ENCODE measurements around the gene BMPR1B. TPM values are rescaled to one million over a fixed set of nuclear protein-coding genes. Genes with fewer than 3 reads are reported as not detected.

The BMPR1B gene
- total RNA-seq, 1 experiment from 2014 or later: not detected

GRCh38 chr4:94722270-94722669, 35.5 kb upstream of the BMPR1B start:
- POLR2A ChIA-PET: no interaction called here
- no peaks in the 10 kb centered on the region for H3K4me1 ChIP-seq (ENCODE audit: control insufficient read depth in 1 of 2, insufficient read depth in 2 of 2, low read length in 2 of 2)
- H3K36me3 ChIP-seq (ENCODE audit: control insufficient read depth in 1 of 2, insufficient read depth in 2 of 2, low read length in 2 of 2): no peaks in the 10 kb centered on the region
- H3K9ac ChIP-seq (ENCODE audit: low read length): no peak overlapping the region
- ATAC-seq (no peak), DNase-seq (ENCODE audit: low read depth, low spot score) (no peak)
- H3K27ac ChIP-seq (ENCODE audit: low read depth, low read length): no peak overlapping the region
- no peak for TF ChIP-seq EZH2 (IDR thresholded peaks at IDR 0.05)
- no peak for TF ChIP-seq ATF3 (IDR thresholded peaks at IDR 0.05)
- no peak for TF ChIP-seq SRF (IDR thresholded peaks at IDR 0.05; ENCODE audit: low read depth)
- TF ChIP-seq FOSL1 (IDR thresholded peaks at IDR 0.05; ENCODE audit: low read depth): no peak
- TF ChIP-seq EGR1 (IDR thresholded peaks at IDR 0.05; ENCODE audit: low read depth): no peak
- TF ChIP-seq CBX3 (IDR thresholded peaks at IDR 0.05; ENCODE audit: low read depth): no peak
- no peak for TF ChIP-seq ELF1 (IDR thresholded peaks at IDR 0.05; ENCODE audit: borderline replicate concordance, low read depth)
- H3K9me2 ChIP-seq (ENCODE audit: insufficient read depth): no peaks in the 10 kb centered on the region
- no peaks in the 10 kb centered on the region for H3K27me3 ChIP-seq (ENCODE audit: insufficient read depth, low read length)
- H2AFZ ChIP-seq (ENCODE audit: low read depth, low read length, poor library complexity, severe bottlenecking): no peak overlapping the region
- no peaks in the 10 kb centered on the region for H3K9me3 ChIP-seq (ENCODE audit: control insufficient read depth in 1 of 2, insufficient read depth in 1 of 2, low read depth in 1 of 2, low read length in 2 of 2)
- H3K4me3 ChIP-seq (replicated peaks in 1 of 2; ENCODE audit: low read depth in 1 of 2, low read length in 2 of 2): no peak overlapping the region
- H4K20me1 ChIP-seq (ENCODE audit: insufficient read depth): no peaks in the 10 kb centered on the region
- CTCF ChIA-PET: no interaction called here
- RAD21 ChIA-PET (ENCODE audit: low non-redundant PET in 1 of 2, low total read pairs in 2 of 2, uncharacterized antibody in 2 of 2, unreplicated experiment in 2 of 2): no interaction called here
- BruUV-seq (replicated peaks): no TSS peak
- H3K79me2 ChIP-seq (ENCODE audit: insufficient read depth, low read length): no peaks in the 10 kb centered on the region
- intact Hi-C loops (cut with micrococcal nuclease): no loop called here
- no peak overlapping the region for H3K4me2 ChIP-seq (ENCODE audit: low read length)

GRCh38 chr4:94722748-94723147, 35.0 kb upstream of the BMPR1B start:
- H3K4me3 ChIP-seq (replicated peaks in 1 of 2; ENCODE audit: low read depth in 1 of 2, low read length in 2 of 2): no peak overlapping the region
- RAD21 ChIA-PET (ENCODE audit: low non-redundant PET in 1 of 2, low total read pairs in 2 of 2, uncharacterized antibody in 2 of 2, unreplicated experiment in 2 of 2): no interaction called here
- no peak overlapping the region for H3K27ac ChIP-seq (ENCODE audit: low read depth, low read length)
- H3K27me3 ChIP-seq (ENCODE audit: insufficient read depth, low read length): no peaks in the 10 kb centered on the region
- H2AFZ ChIP-seq (ENCODE audit: low read depth, low read length, poor library complexity, severe bottlenecking): no peak overlapping the region
- TF ChIP-seq ZFX (IDR thresholded peaks at IDR 0.05) (no peak), YY1 (IDR thresholded peaks at IDR 0.05; ENCODE audit: extremely low read depth, insufficient replicate concordance, low read depth, low read length) (no peak), SP1 (IDR thresholded peaks at IDR 0.05; ENCODE audit: low read depth) (no peak), ELF1 (IDR thresholded peaks at IDR 0.05; ENCODE audit: borderline replicate concordance, low read depth) (no peak), ZBTB33 (IDR thresholded peaks at IDR 0.05; ENCODE audit: extremely low read depth, insufficient replicate concordance, low read length) (no peak), CEBPB (IDR thresholded peaks at IDR 0.05; ENCODE audit: low read depth) (no peak), MAX (IDR thresholded peaks at IDR 0.05) (no peak), SRF (IDR thresholded peaks at IDR 0.05; ENCODE audit: low read depth) (no peak), TCF7L2 (IDR thresholded peaks at IDR 0.05; ENCODE audit: borderline replicate concordance, extremely low read depth, insufficient read depth, insufficient read length) (no peak), ZNF274 (IDR thresholded peaks at IDR 0.05; ENCODE audit: low read depth, low read length) (no peak), SIN3A (IDR thresholded peaks at IDR 0.05; ENCODE audit: low read depth) (no peak), EZH2phosphoT487 (IDR thresholded peaks at IDR 0.05; ENCODE audit: borderline replicate concordance) (no peak), POLR2A (IDR thresholded peaks at IDR 0.05; ENCODE audit: borderline replicate concordance, extremely low read depth, insufficient read depth, insufficient read length) (no peak), CBX3 (IDR thresholded peaks at IDR 0.05; ENCODE audit: low read depth) (no peak)
- H3K4me2 ChIP-seq (ENCODE audit: low read length): no peak overlapping the region
- ATAC-seq (no peak), DNase-seq (ENCODE audit: low read depth, low spot score) (no peak)
- BruUV-seq (replicated peaks): no TSS peak
- H3K9me3 ChIP-seq (ENCODE audit: control insufficient read depth in 1 of 2, insufficient read depth in 1 of 2, low read depth in 1 of 2, low read length in 2 of 2): no peaks in the 10 kb centered on the region
- no peaks in the 10 kb centered on the region for H3K79me2 ChIP-seq (ENCODE audit: insufficient read depth, low read length)
- intact Hi-C loops (cut with micrococcal nuclease): no loop called here
- H3K9ac ChIP-seq (ENCODE audit: low read length): no peak overlapping the region
- H3K4me1 ChIP-seq (ENCODE audit: control insufficient read depth in 1 of 2, insufficient read depth in 2 of 2, low read length in 2 of 2): no peaks in the 10 kb centered on the region
- CTCF ChIA-PET: no interaction called here
- H3K9me2 ChIP-seq (ENCODE audit: insufficient read depth): no peaks in the 10 kb centered on the region
- H4K20me1 ChIP-seq (ENCODE audit: insufficient read depth): no peaks in the 10 kb centered on the region
- POLR2A ChIA-PET: no interaction called here
- no peaks in the 10 kb centered on the region for H3K36me3 ChIP-seq (ENCODE audit: control insufficient read depth in 1 of 2, insufficient read depth in 2 of 2, low read length in 2 of 2)

All from HCT116 (cell line).